Measurements from ENCODE around the gene STXBP5L.
"Not testable (repeated sequence)": the region's sequence is repeated elsewhere in the genome, so short reads cannot be mapped to it uniquely, and the experiment has no call there.

STXBP5L gene

GRCh38 chr3:120908030-120908794 is at the start of gene STXBP5L:
TSS of gene STXBP5L (plus strand) at chr3:120908205. CDS start at chr3:120909579, 1,374 bp downstream.
- DNase-seq: peak; percentile 76 to 83

- DNase-seq: no peak
Measured at GRCh38 chr3:120858521-120858920, 49.5 kb upstream of the STXBP5L start.

- no peak for DNase-seq
Measured at GRCh38 chr3:120864541-120864940, 43.5 kb upstream of the STXBP5L start.

GRCh38 chr3:120875507-120875906 is 32.5 kb upstream of the STXBP5L start:
- no peak for DNase-seq

GRCh38 chr3:120875989-120876388 is 32.0 kb upstream of the STXBP5L start:
- no peak for DNase-seq

- DNase-seq: no peak
Measured at GRCh38 chr3:120879411-120879810, 28.6 kb upstream of the STXBP5L start.

GRCh38 chr3:120892921-120893320 is 15.1 kb upstream of the STXBP5L start:
- DNase-seq: no peak

GRCh38 chr3:120894316-120895057 is 13.5 kb upstream of the STXBP5L start:
- no peak for DNase-seq

GRCh38 chr3:120901716-120902115 is 6.3 kb upstream of the STXBP5L start:
- not testable (repeated sequence) for DNase-seq

- no peak for DNase-seq
Measured at GRCh38 chr3:120903221-120903620, 4.8 kb upstream of the STXBP5L start.

GRCh38 chr3:120907659-120908029 is 361 bp upstream of the STXBP5L start:
- DNase-seq: no peak

- peak; percentile 37 to 41 for DNase-seq
Measured at GRCh38 chr3:120908795-120909601, 993 bp downstream of the STXBP5L start.

GRCh38 chr3:120909602-120909878 is 1.5 kb downstream of the STXBP5L start:
- peak; percentile 54 to 74 for DNase-seq

- DNase-seq: no peak
Measured at GRCh38 chr3:120926146-120926545, 18.1 kb downstream of the STXBP5L start.

GRCh38 chr3:120928991-120929390 is 21.0 kb downstream of the STXBP5L start:
- peak; percentile 52 to 58 for DNase-seq

- DNase-seq: no peak
Measured at GRCh38 chr3:120931593-120931992, 23.6 kb downstream of the STXBP5L start.

GRCh38 chr3:120956143-120956542 is 48.1 kb downstream of the STXBP5L start:
- no peak for DNase-seq

- no peak for DNase-seq
Measured at GRCh38 chr3:120982608-120983320, 74.8 kb downstream of the STXBP5L start.

- no peak for DNase-seq
Measured at GRCh38 chr3:120983321-120983665, 75.3 kb downstream of the STXBP5L start.

GRCh38 chr3:120983841-120984240 is 75.8 kb downstream of the STXBP5L start:
- DNase-seq: no peak

GRCh38 chr3:120985242-120985641 is 77.2 kb downstream of the STXBP5L start:
- DNase-seq: no peak

GRCh38 chr3:120988994-120989393 is 81.0 kb downstream of the STXBP5L start:
- DNase-seq: no peak

- DNase-seq: no peak
Measured at GRCh38 chr3:121018917-121019321, 110.9 kb downstream of the STXBP5L start.
